HG02759 (cell line): Measurements from ENCODE around the gene PIK3R2.

Experiments
- ATAC-seq: cut with Tn5 transposase; IDR thresholded peaks from one replicate; pipeline ENCODE4 v1.9.1; 2021; ENCODE audit warnings: mild to moderate bottlenecking, moderate library complexity; ENCODE audit not compliant: unreplicated experiment

The PIK3R2 gene

GRCh38 chr19:18122860-18123795 is 29.8 kb upstream of the PIK3R2 start:
- ATAC-seq, result no peak

- no peak for ATAC-seq
These were observed 29.1 kb upstream of the PIK3R2 start for GRCh38 chr19:18123819-18124218.

DNA sequence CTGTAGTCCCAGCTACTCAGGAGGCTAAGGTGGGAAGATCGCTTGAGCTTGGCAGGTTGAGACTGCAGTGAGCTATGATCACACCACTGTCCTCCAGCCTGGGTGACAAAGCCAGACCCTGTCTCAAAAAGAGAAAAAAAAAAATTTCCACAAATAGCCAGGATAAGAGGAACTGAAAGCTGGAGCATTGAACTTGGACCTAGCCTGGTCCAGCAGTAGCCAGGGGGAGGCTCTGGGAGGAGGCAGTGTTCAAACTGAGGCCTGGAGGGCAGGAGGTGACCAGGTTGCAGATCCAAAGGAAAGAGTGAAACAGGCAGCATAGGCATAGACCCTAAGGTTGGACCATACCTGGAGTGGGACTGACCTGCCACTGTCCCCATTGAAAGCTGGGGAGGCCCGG is 26.9 kb upstream of the PIK3R2 start:
- ATAC-seq, result no peak

GRCh38 chr19:18128044-18128443 is 24.9 kb upstream of the PIK3R2 start:
- no peak for ATAC-seq

DNA sequence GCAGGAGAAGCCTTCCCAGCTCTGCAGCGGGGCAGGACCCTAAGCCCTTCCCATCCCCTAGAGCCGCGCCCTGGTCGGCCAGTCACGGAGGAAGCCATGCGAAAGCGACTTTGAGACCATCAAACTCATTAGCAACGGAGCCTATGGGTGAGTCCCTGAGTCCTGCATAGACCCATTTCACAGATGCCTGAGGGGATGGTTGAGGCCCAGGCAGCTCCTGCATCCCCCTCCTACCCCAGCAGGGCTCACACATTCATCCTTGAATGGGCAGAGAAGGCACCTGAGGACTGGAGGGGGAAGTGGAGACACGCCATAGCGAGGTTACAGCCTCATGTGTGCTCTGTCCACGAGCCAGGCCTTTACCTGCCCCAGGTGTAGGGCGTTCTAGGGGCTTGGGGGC is 24.2 kb upstream of the PIK3R2 start:
- no peak for ATAC-seq

DNA sequence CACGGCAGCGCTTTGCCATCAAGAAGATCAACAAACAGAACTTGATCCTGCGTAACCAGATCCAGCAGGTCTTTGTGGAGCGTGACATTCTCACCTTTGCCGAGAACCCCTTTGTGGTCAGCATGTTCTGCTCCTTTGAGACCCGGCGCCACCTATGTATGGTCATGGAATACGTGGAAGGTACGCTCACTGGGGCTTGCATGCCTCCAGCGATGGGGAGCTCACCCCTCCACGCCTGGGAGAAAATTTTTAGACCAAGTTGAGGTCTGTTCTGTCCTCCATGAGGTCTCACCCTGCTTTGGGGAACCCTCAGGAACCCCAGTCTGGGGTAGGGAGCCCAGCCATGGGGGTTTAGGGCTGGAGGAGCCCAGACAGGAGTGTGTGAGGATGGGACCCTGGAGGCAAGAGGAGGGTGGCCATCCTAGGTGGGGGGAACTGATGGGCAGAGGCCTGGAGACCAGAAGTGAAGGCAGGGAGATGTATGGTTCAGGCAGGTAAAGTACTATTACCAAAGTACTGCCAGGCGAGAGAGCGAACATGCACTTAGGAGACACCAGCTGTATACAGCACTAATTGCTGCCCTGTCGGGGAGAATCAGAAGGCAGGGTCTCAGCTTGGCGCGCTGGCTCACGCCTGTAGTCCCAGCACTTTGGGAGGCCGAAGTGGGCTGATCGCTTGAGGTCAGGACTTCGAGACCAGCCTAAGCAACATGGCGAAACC is 22.3 kb upstream of the PIK3R2 start:
- ATAC-seq, result no peak

DNA sequence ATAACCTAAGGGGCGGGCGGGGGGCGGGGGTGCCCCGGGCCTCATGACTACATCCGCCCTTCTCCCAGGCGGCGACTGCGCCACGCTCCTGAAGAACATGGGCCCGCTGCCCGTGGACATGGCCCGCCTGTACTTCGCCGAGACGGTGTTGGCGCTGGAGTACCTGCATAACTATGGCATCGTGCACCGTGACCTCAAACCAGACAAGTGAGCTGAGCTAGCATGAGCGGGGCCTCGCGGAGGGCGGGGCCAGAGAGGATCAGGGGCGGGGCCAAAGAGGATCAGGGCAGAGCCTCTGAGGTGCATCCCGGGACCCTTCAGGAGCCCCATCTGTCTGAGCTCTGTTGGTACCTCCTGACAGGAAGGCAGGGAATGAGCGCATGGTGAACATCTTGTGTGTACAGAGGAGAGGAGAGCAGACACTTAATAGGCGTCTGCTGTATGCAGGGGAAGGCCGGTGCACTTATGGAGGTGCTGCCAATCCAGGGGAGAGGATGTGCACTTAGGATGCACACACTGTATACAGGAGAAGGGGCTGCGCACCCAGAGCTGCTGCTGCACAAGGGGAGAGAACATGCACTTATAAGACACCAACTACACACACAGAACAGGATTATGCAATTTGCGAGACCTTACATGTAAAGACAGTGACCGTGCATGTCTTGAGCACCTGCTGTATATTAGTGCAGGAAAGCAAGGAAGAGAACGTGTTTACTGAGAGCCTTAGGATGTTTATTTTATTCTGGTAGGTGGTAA is 20.9 kb upstream of the PIK3R2 start:
- ATAC-seq, result no peak

DNA sequence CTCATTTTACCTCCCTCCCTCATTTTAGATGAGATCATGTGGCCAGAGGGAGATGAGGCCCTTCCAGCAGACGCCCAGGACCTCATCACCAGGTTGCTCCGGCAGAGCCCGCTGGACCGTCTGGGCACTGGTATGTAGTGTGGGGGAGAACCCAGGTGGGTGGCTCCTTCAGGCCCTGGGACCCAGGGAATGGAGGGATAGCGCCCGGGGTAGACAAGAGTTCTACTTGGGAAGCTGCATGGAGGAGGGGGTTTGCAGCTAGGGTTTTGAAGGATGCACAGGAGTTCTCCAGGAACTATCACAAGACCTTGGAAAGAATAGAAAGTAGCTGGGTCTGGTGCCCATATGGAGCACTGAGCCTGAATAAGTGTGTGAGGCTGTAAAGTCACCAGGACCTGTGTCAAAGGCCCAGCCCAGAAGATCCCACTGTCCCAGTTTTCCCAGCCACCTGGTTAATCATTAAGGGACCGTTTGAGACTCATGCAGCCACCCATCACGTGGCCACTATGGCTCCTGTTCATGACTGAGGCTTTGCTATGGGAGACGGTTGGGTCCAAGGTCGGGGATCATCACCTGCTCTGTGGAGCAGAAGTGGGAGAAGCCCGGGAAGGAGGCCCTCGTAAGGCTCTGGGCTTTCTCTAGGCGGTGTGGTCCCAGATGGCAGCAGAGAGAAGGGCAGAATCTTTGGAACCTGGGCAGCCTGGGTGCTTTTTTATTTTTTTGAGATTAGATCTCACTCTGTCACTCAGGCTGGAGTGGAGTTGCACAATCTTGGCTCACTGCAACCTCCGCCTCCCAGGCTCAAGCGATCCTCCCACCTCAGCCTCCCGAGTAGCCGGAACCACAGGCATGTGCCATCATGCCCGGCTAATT is 17.0 kb upstream of the PIK3R2 start:
- no peak for ATAC-seq

- no peak for ATAC-seq
These were observed 15.7 kb upstream of the PIK3R2 start for GRCh38 chr19:18137242-18137641.

- no peak for ATAC-seq
These were observed 15.2 kb upstream of the PIK3R2 start for GRCh38 chr19:18137657-18138339.

- no peak for ATAC-seq
These were observed 12.5 kb upstream of the PIK3R2 start for GRCh38 chr19:18140473-18140872.

- no peak for ATAC-seq
These were observed 11.9 kb upstream of the PIK3R2 start for GRCh38 chr19:18141031-18141430.

DNA sequence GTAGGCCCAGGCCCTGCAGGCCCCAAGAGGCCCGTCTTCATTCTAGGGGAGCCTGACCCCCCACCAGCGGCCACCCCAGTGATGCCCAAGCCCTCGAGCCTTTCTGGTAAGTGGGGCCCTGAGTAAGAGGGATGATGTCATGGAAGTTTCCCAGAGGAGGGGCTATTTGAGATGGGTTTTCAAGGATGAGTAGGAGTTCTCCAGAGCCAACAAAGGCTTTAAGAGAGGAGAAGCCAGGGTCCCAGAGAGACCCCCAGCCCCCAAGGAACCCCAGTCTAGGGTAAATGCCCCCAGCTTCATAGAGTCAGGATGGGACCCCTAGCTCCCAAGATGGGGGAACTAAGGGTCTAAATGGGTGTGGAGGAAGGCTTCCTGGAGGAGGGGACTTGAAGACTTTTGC is 9.1 kb upstream of the PIK3R2 start:
- ATAC-seq, result no peak

GRCh38 chr19:18144361-18144760 is 8.6 kb upstream of the PIK3R2 start:
- no peak for ATAC-seq

DNA sequence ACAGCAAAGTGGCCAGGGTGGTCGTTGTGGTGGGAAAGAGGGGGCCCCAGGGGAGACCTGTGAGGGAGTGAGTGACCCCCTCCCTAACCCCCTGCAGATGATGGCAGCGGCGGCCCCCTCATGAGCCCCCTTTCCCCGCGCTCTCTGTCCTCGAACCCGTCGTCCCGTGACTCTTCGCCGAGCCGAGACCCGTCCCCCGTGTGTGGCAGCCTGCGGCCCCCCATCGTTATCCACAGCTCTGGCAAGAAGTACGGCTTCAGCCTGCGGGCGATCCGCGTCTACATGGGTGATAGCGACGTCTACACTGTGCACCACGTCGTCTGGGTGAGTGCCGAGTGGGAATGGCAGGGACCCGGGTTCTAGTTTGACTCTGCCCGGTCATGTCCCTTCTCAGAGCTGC is 8.1 kb upstream of the PIK3R2 start:
- ATAC-seq, result no peak

GRCh38 chr19:18145391-18145999 is 7.5 kb upstream of the PIK3R2 start:
- ATAC-seq, result no peak

- no peak for ATAC-seq
These were observed 5.6 kb upstream of the PIK3R2 start for GRCh38 chr19:18147396-18147795.

DNA sequence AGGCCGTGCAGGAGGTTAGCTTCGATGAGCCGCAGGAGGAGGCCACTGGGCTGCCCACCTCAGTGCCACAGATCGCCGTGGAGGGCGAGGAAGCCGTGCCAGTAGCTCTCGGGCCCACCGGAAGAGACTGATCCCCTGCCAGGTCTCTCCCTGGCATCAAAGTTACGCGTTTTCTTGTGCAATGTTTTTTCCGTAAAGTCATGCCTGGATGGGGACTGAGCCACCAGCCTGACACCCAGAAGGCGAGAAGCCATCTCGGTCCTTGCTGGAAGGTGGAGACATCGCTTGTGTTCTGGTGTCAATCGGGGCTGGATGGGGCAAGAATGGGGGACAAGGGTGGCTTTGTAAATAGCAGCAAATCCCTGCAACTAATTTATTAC is 3.4 kb upstream of the PIK3R2 start:
- no peak for ATAC-seq

GRCh38 chr19:18150776-18151624 is 2.0 kb upstream of the PIK3R2 start:
- no peak for ATAC-seq
